ENCODE data around the gene NFIA.

The NFIA gene

GRCh38 chr1:61234587-61234919 lies 152.2 kb downstream of the NFIA start:
- TF ChIP-seq CTCF (IDR thresholded peaks at IDR 0.05; ENCODE audit: unreplicated experiment in 3 of 3), result no peak
- H3K27ac Mint-ChIP-seq, result peak overlapping the region; percentile 20 to 81 (median 36)
- no peaks in the 10 kb centered on the region for H3K36me3 Mint-ChIP-seq (ENCODE audit: low read depth)
- H3K4me3 Mint-ChIP-seq, result no peak overlapping the region
- peaks cover 46% of the 10 kb centered on the region for H3K4me1 Mint-ChIP-seq
- no peaks in the 10 kb centered on the region for H3K9me3 Mint-ChIP-seq
- H3K27me3 Mint-ChIP-seq (ENCODE audit: low read depth), result no peaks in the 10 kb centered on the region

DNA sequence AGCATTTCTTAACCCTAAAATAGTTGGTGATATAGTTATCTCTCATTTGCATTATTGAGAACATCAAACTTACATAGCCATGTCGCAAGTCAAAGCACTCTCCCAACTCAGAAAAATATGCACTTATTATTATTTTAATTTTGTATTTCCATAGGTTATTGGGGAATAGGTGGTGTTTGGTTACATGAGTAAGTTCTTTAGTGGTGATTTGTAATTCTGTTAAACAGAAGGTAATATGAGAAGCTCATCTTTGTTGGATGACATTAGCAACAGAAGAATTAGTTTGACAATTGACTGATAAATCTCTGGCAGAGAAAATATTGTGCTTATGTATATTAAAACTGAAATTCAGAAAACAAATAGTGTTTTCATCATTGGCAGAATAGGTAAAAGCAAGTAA lies 154.8 kb downstream of the NFIA start:
- peak overlapping the region in 2 of 3 experiments; percentile 92 to 95 for H3K27ac Mint-ChIP-seq
- H3K27me3 Mint-ChIP-seq (ENCODE audit: low read depth), result no peaks in the 10 kb centered on the region
- peaks cover 60% of the 10 kb centered on the region for H3K4me1 Mint-ChIP-seq
- no peaks in the 10 kb centered on the region for H3K9me3 Mint-ChIP-seq
- no peak overlapping the region for H3K4me3 Mint-ChIP-seq
- H3K36me3 Mint-ChIP-seq (ENCODE audit: low read depth), result no peaks in the 10 kb centered on the region
- no peak for TF ChIP-seq CTCF (IDR thresholded peaks at IDR 0.05; ENCODE audit: unreplicated experiment in 3 of 3)

DNA sequence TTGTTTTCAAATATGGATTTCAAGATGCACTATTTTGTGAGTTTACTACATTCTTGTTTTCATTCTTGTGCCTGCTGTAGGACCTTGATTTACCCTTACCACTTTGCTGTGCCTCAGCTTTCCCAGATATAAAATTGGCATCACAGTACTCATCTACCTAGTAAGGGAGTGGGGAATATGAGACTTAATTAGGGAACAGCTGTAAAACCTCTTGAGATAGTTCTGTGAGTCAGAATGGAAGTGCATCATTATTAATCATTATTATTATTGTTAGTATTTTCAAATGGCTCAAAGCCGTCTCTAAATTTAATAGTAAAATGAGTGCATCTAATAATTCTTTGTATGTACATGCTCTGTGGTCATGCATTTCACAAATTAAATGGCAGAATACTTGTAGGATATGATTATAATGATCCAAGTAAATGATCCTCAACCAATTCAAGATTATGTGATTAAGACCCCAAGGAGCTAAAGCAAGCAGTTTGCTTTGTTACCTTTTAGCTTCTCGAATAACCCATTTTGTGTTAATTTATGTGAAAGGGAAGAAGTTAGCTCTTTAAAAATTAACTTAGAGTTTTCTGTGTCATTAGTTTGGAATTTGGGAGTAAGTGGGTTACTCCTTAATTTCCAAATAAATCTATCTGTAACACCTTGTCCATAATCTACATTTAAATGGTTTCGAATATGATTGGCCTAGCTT lies 155.4 kb downstream of the NFIA start:
- H3K27me3 Mint-ChIP-seq (ENCODE audit: low read depth), result no peaks in the 10 kb centered on the region
- peak overlapping the region in 1 of 3 experiments; percentile 13 for H3K4me3 Mint-ChIP-seq

GRCh38 chr1:61238359-61238665 lies 156.0 kb downstream of the NFIA start:
- Mint-ChIP-seq H3K4me3 (peak overlapping the region in 1 of 3 experiments; percentile 13), H3K9me3 (no peaks in the 10 kb centered on the region), H3K36me3 (ENCODE audit: low read depth) (no peaks in the 10 kb centered on the region), H3K27ac (peak overlapping the region; percentile 92 to 95 (median 95)), H3K27me3 (ENCODE audit: low read depth) (no peaks in the 10 kb centered on the region), H3K4me1 (peaks cover 61% of the 10 kb centered on the region)
- TF ChIP-seq CTCF (IDR thresholded peaks at IDR 0.05; ENCODE audit: unreplicated experiment in 3 of 3), result no peak

More for the DNA sequence above, 155.4 kb downstream of the NFIA start:
- Mint-ChIP-seq H3K36me3 (ENCODE audit: low read depth) (no peaks in the 10 kb centered on the region), H3K4me1 (peaks cover 62% of the 10 kb centered on the region), H3K27ac (peak overlapping the region; percentile 92 to 95 (median 95)), H3K9me3 (no peaks in the 10 kb centered on the region)
- TF ChIP-seq CTCF (IDR thresholded peaks at IDR 0.05; ENCODE audit: unreplicated experiment in 3 of 3), result no peak

DNA sequence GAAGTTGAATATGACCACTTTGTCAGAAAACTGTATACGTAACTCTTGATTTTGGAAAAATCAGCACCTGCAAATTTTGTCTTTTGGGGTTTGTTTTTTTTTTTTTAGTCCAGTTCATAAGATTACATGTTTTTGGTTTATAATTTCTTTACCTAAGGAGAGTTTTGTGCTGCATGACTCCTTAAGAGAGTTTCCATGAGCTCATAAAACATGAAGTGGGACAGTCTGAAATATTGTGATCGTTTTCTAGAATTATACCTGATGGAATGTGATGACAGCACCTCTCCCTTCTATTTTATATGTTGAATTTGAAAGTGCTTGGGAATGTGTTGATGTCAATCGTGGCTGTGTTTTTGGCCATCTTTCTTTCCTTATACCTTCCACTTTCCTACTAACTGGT lies 158.5 kb downstream of the NFIA start:
- no peaks in the 10 kb centered on the region for H3K36me3 Mint-ChIP-seq (ENCODE audit: low read depth)
- no peak for TF ChIP-seq CTCF (IDR thresholded peaks at IDR 0.05; ENCODE audit: unreplicated experiment in 3 of 3)
- peaks cover 67% of the 10 kb centered on the region for H3K4me1 Mint-ChIP-seq
- H3K9me3 Mint-ChIP-seq, result no peaks in the 10 kb centered on the region
- H3K27ac Mint-ChIP-seq, result peak overlapping the region; percentile 28 to 65 (median 54)
- no peak overlapping the region for H3K4me3 Mint-ChIP-seq
- no peaks in the 10 kb centered on the region for H3K27me3 Mint-ChIP-seq (ENCODE audit: low read depth)

GRCh38 chr1:61241411-61241838 lies 159.1 kb downstream of the NFIA start:
- H3K4me1 Mint-ChIP-seq, result peaks cover 67% of the 10 kb centered on the region
- H3K9me3 Mint-ChIP-seq, result no peaks in the 10 kb centered on the region
- no peaks in the 10 kb centered on the region for H3K36me3 Mint-ChIP-seq (ENCODE audit: low read depth)
- peak overlapping the region in 1 of 3 experiments; percentile 57 for H3K4me3 Mint-ChIP-seq
- H3K27ac Mint-ChIP-seq, result peak overlapping the region; percentile 7 to 65 (median 54)
- no peaks in the 10 kb centered on the region for H3K27me3 Mint-ChIP-seq (ENCODE audit: low read depth)
- TF ChIP-seq CTCF (IDR thresholded peaks at IDR 0.05; ENCODE audit: unreplicated experiment in 3 of 3), result no peak

Measured in nephron (organoid).